Measurements from ENCODE around the gene STRIP2.
"Not testable (repeated sequence)": the region's sequence is repeated elsewhere in the genome, so short reads cannot be mapped to it uniquely, and the experiment has no call there.

Gene STRIP2

DNA sequence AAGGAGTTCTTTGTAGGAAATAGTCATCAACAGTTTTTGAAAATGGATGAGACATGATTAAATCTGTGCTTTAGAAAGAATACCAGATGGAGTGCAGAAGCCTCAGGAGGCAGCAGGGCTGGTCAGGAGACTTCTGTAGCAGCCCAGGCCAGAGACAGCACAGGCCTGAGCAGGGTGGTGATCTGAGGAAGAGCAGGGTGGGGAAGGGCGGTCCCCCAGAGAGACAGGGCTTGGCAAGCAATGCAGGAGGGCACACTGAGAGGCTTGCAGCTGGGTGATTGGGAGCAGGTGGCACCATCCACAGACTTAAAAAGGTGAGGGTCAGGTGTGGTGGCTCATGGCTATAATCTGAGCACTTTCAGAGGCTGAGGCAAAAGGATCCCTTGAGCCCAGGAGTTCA is 63.8 kb downstream of the STRIP2 start:
- no peak for DNase-seq

DNA sequence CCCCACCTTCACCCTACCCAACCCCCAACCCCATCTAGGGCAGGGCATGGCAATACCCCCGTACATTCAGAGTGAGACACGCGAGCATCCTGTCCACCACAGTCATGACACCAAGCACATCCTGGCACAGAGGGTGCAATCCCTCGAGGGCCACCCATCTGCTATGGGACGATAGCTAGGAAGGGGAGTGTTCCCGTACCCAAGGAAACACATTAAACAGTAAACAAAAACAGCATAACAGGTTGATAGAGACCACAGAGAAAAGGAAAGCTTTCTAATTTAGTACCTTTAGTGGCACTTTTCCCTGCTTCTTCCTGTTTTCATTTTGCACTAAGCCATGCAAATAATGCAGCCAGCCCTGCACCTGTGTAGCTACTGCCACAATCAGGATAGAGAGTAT is 65.8 kb downstream of the STRIP2 start:
- DNase-seq, result no peak

DNA sequence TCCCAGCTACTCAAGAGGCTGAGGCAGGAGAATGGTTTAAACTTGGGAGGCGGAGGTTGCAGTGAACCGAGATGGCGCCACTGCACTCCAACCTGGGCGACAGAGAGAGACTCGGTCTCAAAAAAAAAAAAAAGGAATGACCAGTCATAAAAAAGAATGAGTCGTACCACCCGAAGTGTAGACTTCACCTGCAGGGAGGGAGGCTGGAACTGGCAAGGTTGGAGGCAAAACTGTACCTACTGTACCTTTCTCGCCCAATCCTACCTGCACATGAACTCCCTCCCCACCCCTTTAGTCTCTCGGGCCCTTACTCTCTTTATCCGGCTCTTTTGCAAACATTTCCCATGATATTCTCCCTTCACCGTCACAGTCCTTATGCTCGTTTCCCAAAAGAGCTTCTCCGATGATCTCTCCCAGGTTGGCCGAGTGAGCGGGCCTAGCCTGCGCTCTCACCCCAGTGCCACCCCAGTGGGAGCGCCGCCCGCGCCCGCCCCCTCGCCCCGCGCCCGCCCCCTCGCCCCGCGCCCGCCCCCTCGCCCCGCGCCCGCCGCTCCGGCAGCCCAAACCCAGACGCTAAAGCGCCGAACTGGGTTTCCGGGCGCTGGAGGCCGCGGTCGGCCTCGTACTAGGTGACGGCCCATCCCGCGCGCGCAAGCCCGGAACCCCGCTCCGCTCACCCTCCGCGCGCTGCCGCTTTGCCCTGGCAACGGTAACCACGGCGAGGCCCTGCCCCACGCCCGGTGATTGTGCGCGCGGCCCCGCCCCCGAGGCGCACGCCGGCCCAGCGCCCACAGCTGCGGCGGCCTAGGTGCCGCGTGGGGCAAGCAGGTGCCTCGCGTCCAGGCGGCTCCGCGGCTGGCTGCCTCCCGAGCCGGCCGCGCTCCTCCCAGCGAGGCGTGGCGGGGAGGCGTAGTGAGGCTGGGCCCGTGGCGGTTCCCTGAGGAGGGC is 67.8 kb downstream of the STRIP2 start, which contains the start of gene SMKR1:
TSS of gene SMKR1 (plus strand) at position 772 of the 948 bp plus-strand sequence. CDS start 294 bp downstream, outside the sequence.
- peak; percentile 83 for DNase-seq

DNA sequence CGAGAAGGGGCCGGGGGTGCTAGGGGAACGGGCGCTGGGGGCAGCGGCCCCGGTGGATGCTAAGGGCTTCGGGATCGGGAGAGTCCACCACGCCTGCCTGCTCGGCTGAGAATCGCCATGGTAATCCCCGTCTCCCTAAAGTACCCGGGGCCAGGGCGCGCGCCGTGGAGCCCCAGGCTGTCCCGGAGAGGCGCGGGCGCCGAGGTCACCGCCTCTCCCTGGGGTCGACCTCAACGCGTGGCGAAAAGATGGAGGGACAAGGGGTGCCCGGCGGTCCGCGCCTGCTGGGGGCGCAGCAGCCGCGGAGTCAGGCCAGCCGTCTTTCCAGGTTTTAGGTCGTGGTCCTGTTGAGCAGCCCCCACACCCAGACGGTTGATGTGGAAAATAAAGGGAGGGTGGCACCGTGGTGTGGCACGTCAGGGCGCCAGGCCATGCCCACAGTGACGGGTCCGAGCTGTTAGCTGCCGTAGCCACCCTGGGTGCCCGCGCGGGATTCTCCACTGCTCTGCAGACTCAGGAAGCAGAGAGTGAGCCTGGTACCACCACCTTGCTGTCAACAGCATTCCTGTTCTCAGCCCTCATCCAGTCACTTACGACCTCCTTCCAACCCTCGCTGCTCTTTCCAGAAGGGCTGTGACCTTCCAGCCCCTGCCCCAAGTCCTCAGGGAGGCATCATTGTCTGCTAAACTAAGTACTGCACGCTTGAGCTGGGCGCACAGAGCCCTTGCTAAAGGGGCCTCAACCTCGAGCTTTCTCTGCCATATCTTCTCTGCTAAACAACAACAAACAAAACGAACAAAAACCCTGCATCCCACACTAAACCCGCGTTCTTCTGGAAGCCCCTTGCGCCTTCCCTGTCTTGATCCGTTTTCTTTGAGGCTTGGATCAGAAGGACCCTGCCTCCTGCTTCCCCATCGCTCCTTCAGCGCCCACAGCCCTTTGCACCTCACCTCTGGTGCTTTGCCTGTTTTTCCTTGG is 68.8 kb downstream of the STRIP2 start:
- peak; percentile 14 for DNase-seq

DNA sequence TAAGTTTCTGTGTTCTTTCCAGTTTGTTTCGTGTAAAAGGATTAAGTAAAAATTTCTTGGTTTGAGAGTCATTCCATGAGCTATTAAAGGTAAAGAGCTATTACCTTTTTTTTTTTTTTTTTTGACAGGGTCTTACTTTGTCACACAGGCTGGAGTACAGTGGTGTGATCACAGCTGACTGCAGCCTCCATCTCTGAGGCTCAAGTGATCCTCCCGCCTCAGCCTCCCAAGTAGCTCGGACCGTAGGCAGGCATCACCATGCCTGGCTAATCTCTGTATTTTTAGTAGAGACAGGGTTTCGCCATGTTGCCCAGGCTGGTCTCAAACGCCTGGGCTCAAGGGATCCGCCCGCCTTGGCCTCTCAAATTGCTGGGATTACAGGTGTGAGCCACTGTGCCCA is 69.5 kb downstream of the STRIP2 start:
- no peak for DNase-seq

DNA sequence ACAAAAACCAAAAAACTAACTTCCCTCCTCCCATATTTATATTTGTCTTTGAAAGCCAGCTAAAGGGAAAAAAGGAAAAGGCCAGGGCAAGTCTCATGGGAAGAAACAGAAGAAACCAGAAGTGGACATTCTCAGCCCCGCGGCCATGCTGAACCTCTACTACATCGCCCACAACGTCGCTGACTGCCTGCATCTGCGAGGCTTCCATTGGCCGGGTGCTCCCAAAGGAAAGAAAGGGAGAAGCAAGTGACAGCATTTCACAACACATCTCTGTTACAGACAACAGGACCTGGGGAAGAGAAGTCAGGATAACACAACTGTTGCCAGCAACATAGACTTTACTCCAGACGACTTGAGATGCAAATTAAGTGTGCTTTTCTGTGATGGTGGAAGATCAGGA is 78.0 kb downstream of the STRIP2 start:
- DNase-seq, result no peak

DNA sequence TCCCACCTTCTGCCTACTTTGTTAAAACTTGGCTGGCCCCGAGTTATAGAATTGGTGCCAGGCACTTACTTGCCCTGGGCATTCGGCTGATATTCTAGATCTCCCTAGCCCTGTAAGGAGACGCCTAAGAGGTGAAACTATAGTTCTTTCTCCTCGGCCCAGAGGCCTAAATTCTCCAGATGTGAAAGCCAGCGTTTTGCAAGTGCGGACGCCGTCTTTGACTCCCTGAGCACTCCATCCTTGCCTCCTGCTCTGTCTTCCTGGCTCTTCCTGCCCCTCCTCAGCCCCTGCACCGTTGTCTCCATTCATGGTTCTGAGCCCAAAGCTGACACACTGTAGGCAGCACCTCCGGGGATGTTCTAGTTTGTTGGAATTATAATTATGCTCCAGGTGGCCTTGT is 79.3 kb downstream of the STRIP2 start:
- no peak for DNase-seq

DNA sequence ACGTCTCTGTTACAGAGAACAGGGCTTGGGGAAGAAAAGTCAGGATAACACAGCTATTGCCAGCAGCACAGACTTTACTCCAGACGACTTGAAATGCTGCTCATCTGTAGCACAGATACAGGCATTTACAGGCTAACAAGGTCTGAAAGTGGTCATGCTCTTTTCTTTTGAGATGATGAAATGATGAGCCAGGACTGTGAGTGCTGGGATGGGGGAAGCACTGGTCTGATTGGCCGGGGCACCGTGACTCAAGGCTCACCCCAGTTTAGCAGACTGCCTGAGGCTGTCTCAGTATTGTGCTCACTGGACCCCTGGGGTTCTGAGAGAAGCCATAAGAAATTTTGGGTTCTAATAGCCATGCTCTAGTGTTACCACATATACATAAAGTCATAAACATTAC is 80.5 kb downstream of the STRIP2 start:
- DNase-seq, result no peak

DNA sequence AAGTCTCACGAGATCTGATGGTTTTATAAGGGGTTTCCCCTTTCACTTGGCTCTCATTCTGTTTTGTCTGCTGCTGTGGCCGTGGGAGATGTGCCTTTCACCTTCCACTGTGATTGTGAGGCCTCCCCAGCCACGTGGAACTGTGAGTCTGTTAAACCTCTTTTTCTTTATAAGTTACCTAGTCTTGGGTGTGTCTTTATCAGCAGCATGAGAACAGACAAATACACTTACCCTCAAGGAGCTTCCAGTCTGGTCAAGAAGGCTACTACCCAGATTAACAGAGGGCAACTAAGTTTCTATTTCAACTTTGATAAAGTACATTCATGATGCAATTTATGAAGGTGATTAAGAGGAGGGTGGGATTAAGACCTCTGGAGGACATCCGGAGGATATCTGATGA is 81.1 kb downstream of the STRIP2 start:
- no peak for DNase-seq

DNA sequence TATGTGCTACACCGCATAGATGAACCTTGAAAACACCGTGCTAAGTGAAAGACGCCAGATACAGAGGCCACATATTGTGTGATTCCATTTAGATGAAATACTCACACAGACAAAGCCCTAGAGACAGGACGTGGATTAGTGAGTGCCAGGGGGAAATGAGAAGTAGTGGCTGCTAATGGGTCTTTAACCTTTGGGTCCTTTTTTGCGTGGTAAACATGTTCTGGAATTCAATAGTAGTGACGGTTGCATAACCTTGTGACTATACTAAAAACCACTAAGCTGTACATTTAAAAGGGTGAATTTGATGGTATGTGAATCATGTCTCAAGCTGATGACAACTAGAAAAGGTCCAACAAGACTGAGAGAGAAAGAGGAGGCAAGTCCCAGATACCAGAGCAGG is 83.7 kb downstream of the STRIP2 start:
- no peak for DNase-seq

DNA sequence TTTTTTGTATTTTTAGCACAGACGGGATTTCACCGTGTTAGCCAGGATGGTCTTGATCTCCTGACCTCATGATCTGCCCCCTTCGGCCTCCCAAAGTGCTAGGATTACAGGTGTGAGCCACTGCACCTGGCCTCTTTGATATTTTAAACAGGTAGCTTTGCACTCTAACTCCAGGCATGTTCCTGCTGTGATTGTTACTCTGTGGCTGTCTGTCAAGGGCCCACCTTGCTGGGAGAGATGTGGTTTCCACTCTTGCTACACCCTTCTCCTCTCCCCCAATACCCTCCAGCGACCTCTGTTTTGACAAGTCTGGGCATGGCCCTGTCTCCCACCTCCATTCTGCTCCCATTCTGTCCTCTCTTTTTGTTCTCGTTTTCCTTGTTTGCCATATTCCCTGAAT is 85.2 kb downstream of the STRIP2 start:
- no peak for DNase-seq

DNA sequence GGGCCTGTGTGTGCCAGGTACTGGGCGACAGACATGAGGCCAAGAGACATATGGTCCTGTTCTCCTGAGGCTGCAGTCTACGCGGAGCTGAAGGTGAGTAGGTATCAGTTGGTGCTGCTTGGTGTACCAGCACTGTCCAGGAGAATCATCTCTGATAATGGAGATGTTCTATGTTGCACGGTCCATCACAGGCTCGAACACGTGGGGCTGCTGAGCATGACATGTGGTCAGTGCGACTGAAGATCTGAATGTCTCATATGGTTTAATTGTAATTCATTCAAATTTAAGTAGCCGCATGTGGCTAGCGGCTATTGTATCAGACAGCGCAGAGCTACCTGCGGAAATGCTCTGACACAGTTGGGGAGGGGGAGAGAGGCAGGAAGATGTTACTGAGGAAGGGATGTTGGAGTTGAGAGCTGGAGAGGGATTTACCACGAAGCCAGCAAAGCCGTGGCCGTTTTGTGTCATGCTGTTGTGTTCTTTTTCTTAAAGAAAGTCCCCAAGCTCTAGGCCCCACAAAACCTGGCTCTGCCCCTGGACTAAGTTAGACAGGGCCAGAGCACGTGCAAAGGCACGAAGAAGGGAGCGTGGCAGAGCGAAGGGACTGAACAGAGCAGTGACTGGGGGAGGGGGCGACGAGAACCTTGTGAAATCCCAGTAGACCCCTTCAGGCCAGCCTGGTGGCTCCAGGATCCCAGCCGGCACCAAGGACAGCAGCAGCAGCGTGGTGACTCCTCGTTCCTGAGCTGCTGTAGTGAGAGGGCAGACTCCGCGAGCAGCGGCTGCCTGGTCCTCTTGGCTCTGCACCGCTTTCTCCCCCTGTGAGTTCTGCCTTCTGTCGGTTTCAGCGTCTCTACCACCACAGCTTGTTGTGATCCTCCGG is 88.1 kb downstream of the STRIP2 start:
- no peak for DNase-seq

DNA sequence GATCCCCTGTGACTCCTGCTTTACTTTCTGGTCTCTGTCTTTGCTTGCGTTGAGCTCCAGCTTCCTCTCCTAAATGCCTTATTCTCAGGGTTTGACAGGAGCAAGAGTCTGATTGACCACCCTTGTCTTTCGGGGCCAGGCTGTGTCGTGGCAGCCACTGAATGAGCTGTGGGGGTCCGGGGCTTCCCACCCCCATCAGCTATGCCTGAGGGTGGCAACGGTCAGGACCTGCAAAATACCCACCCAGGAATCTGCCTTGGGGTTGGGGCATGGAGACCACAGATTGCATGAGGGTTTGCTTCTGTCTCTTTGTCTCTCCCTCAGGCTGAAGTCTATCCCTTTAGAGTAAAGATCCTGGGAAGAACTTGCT is 88.7 kb downstream of the STRIP2 start:
- no peak for DNase-seq

DNA sequence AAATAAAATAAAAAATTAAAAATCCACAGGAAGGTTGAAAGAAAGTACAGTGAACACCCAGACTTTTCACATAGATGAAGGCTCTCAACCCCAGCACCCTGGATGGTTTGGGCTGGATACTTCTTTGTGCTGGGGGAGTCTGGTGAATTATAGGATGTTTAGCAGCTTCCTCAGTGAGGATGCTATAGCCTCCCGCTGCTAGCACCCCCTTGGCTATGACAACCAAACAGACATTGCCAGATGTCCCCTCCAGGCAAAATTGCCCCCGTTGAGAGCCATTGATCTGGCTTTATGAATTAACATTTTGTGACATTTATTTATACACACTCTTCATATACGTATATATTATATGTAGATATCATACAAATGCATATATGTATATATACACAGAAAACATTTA is 89.7 kb downstream of the STRIP2 start:
- no peak for DNase-seq

DNA sequence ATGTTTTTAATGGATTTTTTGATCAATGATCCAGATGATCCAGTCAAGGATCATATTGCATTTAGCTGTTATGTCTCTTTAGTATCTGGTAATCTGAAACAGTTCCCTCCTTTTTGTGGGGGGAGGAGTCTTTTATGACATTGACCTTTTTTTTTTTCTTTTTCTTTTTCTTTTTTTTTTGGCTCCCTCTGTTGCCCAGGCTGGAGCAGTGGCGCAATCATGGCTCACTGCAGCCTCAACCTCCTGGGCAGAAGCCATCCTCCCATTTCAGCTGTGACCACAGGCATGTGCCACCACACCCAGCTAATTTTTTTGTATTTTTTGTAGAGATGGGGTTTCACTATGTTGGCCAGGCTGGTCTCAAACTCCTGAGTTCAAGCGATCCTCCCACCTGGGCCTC is 90.2 kb downstream of the STRIP2 start:
- not testable (repeated sequence) for DNase-seq

DNA sequence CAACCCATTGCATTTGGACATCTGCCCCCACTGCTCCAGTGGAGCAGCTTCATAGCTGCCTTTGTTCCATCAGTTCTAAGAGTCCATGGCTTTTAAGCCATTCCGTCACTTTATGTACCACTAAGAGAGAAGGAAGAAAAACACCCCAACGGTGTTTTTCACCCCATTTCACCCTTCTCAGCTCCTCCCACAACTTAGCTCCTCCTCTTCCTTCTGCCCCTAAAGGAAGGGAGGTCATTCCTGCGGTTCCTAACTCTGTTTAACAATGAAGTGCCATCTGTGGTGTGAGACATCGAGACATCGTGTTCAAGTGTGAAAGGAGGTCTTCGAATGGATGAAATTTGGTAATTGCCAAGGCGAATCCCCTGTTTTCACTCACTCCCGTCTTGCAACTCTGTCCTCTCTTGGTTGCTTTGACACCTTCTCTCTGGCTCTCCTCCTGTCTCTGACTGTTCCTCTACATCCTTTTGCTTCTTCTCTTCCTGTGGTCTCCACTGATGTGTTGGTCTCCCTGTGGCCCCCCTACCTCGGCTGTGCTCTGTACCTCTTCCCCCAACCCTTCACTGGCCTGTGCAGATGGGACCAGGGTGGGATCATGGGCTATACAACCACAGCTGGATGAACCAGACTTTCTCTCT is 91.1 kb downstream of the STRIP2 start:
- DNase-seq, result no peak

DNA sequence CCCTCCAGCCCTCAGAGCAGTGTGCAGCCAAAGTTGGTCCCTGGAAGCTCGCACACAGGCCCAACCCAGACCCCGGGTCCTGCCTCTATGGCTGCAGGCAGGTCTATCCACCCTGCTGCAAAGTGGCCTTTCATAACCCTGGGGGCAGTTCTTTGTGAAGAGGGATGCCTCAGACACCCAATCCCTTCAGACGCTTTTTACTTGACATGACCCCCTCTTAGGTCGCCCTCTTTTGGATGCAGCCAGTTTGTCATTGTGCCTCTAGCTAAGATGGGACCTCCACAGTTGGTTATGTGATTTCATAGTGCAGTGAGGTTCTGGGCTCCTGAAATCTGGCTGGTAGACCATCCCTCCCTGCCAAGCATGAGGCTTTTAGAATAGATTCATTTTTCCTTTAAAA is 95.4 kb downstream of the STRIP2 start:
- no peak for DNase-seq

DNA sequence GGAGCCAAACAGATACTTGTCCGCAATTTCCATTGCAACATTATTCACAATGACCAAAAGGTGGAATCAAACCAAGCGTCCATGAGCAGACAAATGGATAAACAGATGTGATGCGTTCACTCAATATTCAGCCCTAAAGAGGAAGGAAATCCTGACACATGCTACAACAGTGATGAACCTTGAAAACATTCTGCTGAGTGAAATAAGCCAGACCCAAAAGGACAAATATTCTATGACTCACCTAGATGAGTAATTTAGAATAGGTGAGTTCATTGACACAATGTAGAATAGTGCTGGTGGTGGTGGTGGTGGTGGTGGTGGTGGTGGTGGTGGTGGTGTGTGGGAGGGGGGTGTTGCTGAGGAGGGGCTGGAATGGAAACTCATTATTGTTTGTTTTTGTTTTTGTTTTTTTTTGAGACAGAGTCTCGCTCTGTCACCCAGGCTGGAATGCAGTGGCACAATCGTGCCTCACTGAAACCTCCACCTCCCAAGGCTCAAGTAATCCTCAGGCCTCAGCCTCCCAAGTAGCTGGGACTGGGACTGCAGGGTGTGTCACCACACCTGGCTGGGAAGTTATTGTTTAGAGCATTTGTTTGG is 96.7 kb downstream of the STRIP2 start:
- no peak for DNase-seq

DNA sequence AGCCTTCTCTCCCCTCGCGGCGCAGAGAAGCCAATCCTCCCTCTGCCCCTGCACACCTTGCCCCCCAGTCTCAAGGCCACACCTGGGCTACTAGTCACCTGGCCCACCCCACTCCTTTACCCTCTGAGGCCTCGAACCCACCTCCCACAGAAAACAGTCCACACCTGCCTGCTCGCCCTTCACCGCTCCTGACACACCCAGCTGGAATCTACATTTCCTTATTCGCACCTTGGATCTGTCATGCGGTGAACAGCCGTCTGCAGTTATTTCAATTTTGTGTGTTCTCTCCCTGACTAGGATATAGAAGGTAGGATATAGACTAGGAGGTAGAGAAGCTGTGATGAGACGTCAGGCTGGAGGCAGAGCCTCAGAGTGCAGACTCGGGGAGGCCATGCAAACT is 97.5 kb downstream of the STRIP2 start:
- DNase-seq, result no peak

DNA sequence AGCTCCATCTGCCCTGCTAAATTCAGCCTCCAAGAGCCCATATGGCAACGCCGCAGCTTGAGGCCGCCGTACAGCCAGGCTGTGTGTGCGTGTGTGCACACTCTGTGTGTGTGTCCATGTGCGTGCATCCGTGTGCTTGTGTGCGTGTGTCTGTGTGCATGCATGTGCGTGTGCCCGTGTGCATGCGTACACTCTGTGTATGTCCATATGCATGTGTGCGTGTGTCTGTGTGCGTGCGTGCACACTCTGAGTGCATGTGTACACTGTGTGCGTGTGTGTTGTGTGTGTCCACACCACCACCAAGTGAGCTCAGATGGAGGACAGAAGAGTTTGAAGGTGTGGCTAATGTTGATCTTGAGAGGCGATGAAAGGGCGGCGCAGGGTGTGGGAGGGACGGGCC is 98.1 kb downstream of the STRIP2 start:
- no peak for DNase-seq

DNA sequence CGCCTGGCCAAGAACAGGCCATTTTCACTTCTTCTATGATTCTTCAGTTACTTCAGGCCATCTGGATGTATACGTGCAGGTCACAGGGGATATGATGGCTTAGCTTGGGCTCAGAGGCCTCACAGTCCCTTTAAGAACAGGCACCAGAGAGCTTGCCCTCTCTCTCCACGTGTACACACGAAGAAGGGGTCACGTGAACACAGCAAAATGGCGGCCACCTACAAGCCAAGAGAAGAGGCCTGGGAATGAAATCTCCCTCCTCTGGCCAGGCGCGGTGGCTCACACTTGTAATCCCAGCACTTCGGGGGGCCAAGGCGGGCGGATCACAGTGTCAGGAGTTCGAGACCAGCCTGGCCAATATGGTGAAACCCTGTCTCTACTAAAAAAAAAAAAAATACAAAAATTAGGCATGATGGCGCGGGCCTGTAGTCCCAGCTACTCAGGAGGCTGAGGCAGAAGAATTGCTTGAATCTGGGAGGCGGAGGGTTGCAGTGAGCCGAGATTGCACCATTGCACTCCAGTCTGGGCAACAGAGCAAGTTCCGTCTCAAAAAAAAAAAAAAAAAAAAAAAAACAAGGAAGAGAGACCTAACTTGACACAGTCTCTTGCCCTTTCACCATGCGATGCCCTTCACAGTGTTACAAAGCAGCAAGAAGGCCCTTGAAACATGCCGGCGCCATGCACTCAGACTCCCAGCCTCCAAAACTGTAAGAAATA is 100.5 kb downstream of the STRIP2 start:
- not testable (repeated sequence) for DNase-seq

Data from NCI-H1092 (cell line).